GM10266 (cell line): ENCODE measurements around the gene KLHL40.

Experiments used
- DNase-seq: peaks from one replicate; pipeline ENCODE4 v3.0.0; 2012; ENCODE audit errors: extremely low spot score
- TF ChIP-seq, protein P1 (sequence below): IDR thresholded peaks from 2 replicates; pipeline ENCODE4 v1.5.1; 2012; ENCODE audit warnings: mild to moderate bottlenecking, low read depth; ENCODE audit not compliant: control insufficient read depth, insufficient read depth; ENCODE audit errors: missing control alignments

Gene KLHL40

DNA sequence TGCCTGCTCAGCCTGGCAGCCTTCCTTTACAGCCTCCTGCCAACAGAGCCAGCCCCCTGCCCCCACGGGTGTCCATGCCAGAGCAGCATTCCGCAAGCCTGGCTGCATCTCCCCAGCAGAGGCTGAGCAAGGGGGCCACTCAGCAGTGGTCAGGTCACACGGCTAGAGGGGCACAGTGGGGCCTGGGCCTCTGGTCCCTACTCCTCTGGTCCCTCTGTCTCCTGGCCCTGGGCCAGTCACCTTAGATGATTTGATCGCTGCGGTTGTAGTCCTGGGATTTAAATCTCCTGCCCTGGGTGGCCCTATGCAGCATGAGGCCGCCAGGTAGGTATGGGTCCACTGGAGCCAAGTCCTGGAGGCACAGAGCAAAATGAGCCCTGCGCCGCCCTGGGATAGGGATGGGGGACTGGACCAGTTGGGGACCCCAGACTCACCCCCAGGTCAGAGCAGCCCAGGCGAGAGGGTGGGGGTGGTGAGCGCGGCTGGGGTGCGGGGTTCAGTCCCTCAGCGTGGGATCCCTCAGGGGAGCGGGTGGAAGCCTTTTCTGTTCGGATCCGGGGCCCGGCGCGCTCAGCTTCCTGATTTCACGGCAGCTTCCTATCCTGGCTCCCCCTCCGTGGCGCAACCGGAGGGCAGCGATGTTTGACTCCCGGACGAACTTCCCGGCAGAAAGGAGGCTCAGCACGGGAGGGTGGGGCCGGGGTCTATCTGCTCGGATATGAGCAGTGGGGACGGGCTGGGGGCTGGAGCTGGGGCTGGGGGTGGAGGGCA is 31.6 kb upstream of the KLHL40 start, which contains the start of gene ZBTB47:
Gene ZBTB47 (plus strand): TSS at position 138 of the 771 bp plus-strand sequence. CDS start 4,659 bp downstream, outside the sequence.
- TF ChIP-seq, protein P1, sequence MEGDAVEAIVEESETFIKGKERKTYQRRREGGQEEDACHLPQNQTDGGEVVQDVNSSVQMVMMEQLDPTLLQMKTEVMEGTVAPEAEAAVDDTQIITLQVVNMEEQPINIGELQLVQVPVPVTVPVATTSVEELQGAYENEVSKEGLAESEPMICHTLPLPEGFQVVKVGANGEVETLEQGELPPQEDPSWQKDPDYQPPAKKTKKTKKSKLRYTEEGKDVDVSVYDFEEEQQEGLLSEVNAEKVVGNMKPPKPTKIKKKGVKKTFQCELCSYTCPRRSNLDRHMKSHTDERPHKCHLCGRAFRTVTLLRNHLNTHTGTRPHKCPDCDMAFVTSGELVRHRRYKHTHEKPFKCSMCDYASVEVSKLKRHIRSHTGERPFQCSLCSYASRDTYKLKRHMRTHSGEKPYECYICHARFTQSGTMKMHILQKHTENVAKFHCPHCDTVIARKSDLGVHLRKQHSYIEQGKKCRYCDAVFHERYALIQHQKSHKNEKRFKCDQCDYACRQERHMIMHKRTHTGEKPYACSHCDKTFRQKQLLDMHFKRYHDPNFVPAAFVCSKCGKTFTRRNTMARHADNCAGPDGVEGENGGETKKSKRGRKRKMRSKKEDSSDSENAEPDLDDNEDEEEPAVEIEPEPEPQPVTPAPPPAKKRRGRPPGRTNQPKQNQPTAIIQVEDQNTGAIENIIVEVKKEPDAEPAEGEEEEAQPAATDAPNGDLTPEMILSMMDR: no peak
- peak; percentile 42 for DNase-seq

DNA sequence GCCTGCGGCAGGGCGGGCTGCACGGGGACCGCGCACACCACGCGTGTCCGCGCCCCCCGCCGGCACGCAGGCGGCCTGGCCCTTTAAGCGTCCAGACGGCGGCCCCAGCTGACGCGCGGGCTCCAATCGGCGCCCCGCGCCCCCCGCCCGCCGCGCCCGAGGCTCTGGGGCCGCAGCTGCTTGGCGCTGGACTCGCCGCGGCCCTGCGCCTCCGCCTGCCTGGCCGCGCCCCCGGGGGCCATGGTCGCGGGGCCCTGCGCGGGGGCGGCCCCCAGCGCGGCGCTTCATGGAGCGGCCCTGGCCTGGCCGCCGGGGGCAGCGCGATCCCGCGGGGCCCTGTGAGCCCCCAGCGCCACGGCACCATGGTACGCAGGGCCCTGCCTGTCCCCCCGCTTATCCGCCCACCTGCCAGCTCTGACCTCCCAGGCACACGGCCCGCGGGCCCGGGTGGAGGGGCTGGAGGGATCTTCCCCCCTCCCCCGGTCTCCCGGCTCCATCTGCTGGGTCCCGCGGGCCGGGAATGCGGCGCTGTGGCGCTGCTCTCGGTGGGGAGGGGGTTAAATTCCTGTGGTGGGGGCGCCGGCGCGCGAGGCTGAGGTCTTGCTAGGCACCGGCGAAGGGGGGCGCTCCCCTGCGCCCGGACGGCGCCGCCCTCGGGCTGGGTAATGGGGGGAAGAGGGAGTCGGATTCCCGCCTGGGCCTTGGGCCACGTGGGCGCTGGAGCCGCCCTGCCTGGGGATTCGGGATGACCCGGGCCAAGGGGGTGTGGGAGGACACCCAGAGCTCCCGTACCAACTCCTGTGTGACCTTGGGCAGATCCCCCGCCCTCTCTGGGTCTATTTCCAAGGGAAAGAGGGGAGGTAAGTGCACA is 30.8 kb upstream of the KLHL40 start:
- DNase-seq: peak; percentile 82
- TF ChIP-seq, protein P1: no peak

DNA sequence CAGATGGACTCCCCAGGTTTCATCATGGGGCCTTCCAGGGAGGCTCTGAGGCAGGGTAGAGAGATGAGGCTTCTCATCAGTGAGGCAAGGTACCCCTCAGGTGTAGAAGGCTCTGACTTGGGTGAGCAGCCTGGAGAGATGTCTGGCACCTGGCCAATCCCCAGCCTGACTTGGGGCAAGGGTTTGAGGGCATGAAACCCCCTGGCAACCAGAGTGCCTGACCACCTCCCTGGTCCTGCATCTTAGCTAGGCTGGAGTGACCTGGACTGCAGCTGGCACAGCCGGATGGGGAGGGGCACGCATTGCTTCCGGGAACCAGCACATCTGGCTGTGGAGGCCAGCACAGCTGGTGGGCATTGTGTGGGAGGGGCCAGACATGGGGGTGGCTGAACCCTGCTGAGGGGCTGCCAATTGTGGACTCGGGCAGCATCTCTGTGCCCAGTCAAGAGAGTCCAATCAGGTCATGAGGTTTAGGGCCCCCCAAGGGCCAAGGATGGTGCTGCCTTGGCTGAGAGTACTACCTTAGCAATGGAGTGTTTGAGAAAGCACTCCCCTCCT is 29.9 kb upstream of the KLHL40 start:
- TF ChIP-seq, protein P1: no peak
- DNase-seq: peak; percentile 51

DNA sequence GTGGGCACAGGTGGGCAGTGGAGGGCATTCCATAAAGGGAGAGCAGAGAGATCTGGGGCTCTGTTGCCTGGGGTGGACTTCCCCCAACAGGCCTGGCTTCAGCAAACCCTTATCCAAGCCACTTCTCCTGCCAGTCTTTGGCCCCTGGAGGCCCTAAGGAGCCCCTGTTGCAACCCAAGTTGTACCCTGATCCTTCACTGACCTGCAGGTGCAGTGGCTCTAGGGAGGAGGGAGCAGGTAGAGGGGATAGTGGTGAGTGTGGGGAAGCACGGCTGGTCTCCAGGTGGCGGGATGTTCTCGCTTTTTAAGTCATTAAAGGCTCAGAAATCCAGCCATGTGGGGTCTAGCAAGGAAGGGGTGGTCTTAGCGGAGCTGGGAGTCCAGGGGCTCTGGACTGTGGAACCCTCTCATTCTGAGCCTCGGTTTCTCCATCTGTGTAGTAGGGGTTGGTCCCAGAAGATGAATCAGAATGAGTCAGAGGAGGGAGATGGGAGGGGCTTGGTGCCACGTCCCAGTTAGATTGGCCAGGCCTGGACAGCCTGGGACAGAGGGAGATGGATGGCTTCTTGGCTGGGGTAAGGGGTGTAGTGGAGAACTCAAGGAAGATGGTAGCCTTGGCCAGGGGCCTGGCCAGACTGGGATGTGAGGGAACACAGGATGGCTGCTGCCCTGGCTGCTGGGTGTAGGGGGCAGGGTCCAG is 29.2 kb upstream of the KLHL40 start:
- TF ChIP-seq, protein P1: no peak
- DNase-seq: peak; percentile 42

DNA sequence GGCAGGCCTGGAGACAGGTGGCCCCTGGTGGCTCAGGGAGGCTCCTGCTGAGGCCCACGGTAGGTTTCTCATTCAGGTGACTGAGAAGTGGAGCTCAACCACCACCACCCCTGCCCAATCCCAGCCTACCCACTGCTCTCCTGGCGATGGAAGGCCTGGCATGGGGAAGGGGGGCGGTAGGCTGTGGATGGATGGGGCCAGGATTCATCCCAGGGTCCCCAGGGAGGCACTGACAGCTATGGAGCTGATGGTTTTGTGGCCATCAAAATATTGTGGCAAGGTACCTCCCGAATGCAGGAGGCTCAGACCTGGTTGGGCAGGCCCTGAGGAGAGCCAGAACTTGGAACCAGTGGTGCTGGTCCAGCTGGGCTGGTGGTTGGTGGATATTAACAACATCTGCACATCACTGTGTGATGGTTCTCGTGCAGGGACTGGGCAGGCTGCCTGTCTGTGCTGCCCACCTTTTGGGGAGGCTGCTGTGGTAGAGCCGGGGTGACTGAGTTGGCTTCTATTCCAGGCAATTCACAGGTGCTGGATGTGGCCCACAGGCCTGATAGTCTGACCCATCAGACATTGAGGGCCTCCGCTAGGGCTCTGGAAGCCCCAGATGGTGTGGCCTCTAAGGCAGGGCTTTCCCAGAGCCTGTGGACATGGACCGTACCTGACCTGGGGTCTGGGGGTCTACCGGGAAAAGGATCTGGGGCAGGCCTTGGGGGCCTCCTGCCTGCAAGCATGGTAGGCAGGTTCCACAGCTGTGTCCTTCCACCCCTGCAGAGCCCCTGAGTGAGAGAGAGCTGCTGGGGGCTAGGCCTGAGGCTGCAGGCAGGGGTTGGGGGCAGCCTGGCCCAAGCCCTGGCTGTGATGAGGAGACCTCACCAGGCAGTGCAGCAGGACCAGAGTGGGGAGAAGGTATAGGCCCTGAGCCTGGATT is 28.4 kb upstream of the KLHL40 start:
- DNase-seq: no peak

More for the DNA sequence above, 28.4 kb upstream of the KLHL40 start:
- TF ChIP-seq, protein P1: no peak
